ENCODE data around the gene MARCHF3.
A peak's percentile ranks its signal among the peaks of the same experiment; 100 is the strongest.

The MARCHF3 gene

GRCh38 chr5:126982202-126982601 is 48.2 kb downstream of the MARCHF3 start:
- DNase-seq = no peak

- no peak for DNase-seq
Observed at GRCh38 chr5:126981701-126982100, 48.7 kb downstream of the MARCHF3 start.

GRCh38 chr5:126981222-126981621 is 49.1 kb downstream of the MARCHF3 start:
- DNase-seq = no peak

- DNase-seq = no peak
Observed at GRCh38 chr5:126978258-126978657, 52.1 kb downstream of the MARCHF3 start.

- no peak for DNase-seq
Observed at GRCh38 chr5:126976520-126977172, 53.7 kb downstream of the MARCHF3 start.

GRCh38 chr5:126975796-126976195 is 54.6 kb downstream of the MARCHF3 start:
- no peak for DNase-seq

GRCh38 chr5:126973193-126973592 is 57.2 kb downstream of the MARCHF3 start:
- no peak for DNase-seq

GRCh38 chr5:126972062-126972895 is 58.1 kb downstream of the MARCHF3 start:
- DNase-seq = no peak

- no peak for DNase-seq
Observed at GRCh38 chr5:126971455-126972031, 58.8 kb downstream of the MARCHF3 start.

GRCh38 chr5:126970517-126971017 is 59.8 kb downstream of the MARCHF3 start:
- DNase-seq = peak; percentile 91

- DNase-seq = no peak
Observed at GRCh38 chr5:126969548-126969947, 60.8 kb downstream of the MARCHF3 start.

GRCh38 chr5:126967808-126968466 is 62.4 kb downstream of the MARCHF3 start:
- peak; percentile 51 for DNase-seq

- DNase-seq = no peak
Observed at GRCh38 chr5:126965487-126965886, 64.9 kb downstream of the MARCHF3 start.

- peak; percentile 98 for DNase-seq
Observed at GRCh38 chr5:126965061-126965475, 65.3 kb downstream of the MARCHF3 start.

GRCh38 chr5:126963822-126964375 is 66.5 kb downstream of the MARCHF3 start:
- no peak for DNase-seq

GRCh38 chr5:126961702-126962101 is 68.7 kb downstream of the MARCHF3 start:
- DNase-seq = peak; percentile 71

- DNase-seq = no peak
Observed at GRCh38 chr5:126961128-126961527, 69.2 kb downstream of the MARCHF3 start.

GRCh38 chr5:126959188-126959587 is 71.2 kb downstream of the MARCHF3 start:
- DNase-seq = no peak

- no peak for DNase-seq
Observed at GRCh38 chr5:126956991-126957390, 73.4 kb downstream of the MARCHF3 start.

- no peak for DNase-seq
Observed at GRCh38 chr5:126954981-126955380, 75.4 kb downstream of the MARCHF3 start.

GRCh38 chr5:126953640-126954039 is 76.7 kb downstream of the MARCHF3 start:
- DNase-seq = no peak

- DNase-seq = no peak
Observed at GRCh38 chr5:126949475-126949874, 80.9 kb downstream of the MARCHF3 start.

GRCh38 chr5:126948453-126948852 is 81.9 kb downstream of the MARCHF3 start:
- no peak for DNase-seq
